HS-5 (cell line): Measurements from ENCODE around the gene MFAP4.

ENCODE experiments used
- DNase-seq: peaks from one replicate; pipeline ENCODE4 v3.0.0-alpha.2; 2012; ENCODE audit warnings: low read depth

The MFAP4 gene

GRCh38 chr17:19386974-19387920 is at the start of gene MFAP4:
MFAP4 (minus strand) TSS chr17:19387190; CDS start chr17:19387155, 35 bp downstream.
- DNase-seq: no peak

DNA sequence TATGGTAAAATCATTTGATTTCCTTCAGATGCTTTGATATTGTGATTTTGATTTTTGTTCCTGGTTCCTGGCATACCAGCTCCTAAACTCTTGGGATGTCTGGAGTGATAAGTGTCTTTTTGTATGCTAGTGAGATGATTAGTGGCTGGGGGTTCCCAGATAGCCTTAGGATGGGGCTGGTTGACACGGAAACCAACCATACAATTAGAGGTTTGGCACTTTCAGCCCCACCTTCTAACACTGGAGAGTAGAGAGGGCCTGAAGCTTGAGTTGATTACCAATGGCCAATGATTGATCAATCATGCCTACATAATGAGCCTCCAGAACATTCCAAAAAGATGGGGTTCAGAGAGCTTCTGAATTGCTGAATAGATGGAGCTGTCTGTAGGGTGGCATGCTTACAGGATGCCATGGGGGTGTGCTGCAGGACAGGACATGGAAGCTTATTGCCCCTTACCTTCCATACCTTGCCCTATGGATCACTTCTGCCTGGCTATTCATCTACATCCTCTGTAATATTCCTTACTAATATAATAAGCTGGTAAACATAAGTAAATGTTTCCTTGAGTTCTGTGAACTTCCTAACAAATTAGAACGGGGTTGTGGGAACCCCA is 46.8 kb upstream of the MFAP4 start:
- DNase-seq: no peak

DNA sequence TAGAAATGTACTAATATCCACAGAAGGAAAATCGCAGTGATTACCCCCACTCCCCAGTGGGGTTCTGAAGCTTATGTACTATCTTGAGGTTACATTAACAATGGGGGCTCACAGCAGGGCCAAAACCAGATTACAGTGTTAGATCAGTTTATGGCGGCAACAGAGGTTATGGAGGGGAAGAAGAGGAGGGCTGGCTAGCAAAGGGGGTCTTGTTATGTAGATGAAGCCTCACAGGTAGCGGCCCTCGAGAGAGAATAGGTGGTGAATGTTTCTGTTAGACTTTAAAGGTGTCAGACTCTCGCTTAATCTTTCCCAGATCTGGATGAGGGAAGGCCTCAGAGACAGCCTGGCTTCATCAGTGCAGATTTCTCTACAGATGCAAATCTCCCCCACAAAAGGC is 46.3 kb upstream of the MFAP4 start:
- DNase-seq: no peak

GRCh38 chr17:19431691-19432090 is 44.7 kb upstream of the MFAP4 start:
- DNase-seq: no peak

DNA sequence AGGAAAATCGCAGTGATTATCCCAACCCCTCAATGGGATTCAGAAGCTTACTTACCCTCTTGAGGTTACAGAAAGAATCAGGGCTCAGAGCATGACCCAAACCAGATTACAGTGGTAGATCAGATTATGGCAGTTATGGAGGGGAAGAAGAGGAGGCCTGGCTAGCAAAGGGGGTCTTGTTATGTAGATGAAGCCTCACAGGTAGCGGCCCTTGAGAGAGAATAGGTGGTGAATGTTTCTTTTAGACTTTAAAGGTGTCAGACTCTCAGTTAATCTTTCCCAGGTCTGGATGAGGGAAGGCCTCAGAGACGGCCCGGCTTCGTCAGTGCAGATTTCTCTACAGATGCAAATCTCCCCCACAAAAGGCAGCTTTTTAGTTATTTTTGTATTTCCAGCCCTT is 39.6 kb upstream of the MFAP4 start:
- no peak for DNase-seq

GRCh38 chr17:19424934-19425868 is 38.2 kb upstream of the MFAP4 start:
- DNase-seq: no peak

GRCh38 chr17:19421926-19422325 is 34.9 kb upstream of the MFAP4 start:
- no peak for DNase-seq

GRCh38 chr17:19421219-19421618 is 34.2 kb upstream of the MFAP4 start:
- no peak for DNase-seq

GRCh38 chr17:19418251-19418992 is 31.4 kb upstream of the MFAP4 start:
- DNase-seq: no peak

GRCh38 chr17:19417611-19418010 is 30.6 kb upstream of the MFAP4 start:
- DNase-seq: no peak

DNA sequence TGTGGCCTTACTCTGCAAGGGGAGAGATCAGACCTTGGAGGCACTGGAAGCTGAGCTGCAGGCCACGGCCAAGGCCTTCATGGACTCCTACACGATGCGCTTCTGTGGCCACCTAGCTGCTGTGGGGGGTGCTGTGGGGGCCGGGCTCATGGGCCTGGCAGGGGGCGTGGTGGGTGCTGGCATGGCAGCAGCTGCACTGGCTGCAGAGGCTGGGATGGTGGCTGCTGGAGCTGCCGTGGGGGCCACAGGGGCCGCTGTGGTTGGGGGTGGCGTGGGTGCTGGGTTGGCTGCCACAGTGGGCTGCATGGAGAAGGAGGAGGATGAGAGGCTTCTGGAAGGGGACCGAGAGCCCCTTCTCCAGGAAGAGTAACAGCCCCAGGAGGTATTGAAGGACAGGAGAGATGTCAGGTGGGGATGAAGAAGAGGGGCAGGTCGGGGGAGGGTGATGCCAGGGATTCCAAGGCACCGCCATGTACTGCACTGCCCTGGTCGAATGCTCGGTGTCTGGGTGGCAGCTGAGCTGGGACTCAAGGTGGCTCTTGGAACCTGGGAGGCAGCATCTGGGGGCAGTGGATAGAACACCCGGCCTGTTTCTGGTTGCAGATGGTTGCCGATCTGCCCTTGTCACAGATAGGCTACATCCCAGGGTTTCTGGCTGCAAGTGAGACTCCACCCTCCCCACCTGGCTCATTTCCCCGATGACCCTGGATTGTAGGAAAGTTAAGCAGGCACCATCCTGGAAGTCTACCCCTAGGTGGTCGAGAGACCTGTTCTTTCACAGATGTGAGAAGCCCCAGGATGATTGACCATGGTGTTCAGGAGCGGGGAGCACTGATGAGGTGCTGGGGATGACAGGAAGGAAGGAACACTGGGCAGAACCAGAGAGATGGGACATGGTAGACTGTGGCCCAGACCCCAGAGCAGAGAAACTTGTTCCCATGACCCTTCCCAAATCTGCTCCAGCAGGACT is 29.1 kb upstream of the MFAP4 start:
- no peak for DNase-seq

GRCh38 chr17:19415311-19415710 is 28.3 kb upstream of the MFAP4 start:
- DNase-seq: no peak

GRCh38 chr17:19414396-19415280 is 27.6 kb upstream of the MFAP4 start:
- DNase-seq: no peak

GRCh38 chr17:19413761-19414160 is 26.8 kb upstream of the MFAP4 start:
- DNase-seq: no peak

DNA sequence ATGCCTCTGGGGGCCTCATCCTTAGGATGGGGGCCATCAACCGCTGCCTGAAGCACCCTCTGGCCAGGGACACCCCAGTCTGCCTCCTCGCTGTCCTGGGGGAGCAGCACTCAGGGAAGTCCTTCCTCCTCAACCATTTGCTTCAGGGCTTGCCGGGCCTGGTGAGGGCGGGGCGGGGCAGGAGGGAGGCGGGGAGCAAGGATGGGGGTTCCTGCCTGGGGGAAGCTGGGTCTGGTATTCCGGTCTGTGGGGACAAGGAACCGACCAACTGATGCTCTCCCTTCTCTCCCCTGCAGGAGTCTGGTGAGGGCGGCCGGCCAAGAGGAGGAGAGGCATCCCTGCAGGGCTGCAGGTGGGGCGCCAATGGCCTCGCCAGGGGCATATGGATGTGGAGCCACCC is 26.0 kb upstream of the MFAP4 start:
- DNase-seq: no peak

- no peak for DNase-seq
Measured at GRCh38 chr17:19412510-19412909, 25.5 kb upstream of the MFAP4 start.

GRCh38 chr17:19411631-19412030 is 24.6 kb upstream of the MFAP4 start:
- DNase-seq: no peak

DNA sequence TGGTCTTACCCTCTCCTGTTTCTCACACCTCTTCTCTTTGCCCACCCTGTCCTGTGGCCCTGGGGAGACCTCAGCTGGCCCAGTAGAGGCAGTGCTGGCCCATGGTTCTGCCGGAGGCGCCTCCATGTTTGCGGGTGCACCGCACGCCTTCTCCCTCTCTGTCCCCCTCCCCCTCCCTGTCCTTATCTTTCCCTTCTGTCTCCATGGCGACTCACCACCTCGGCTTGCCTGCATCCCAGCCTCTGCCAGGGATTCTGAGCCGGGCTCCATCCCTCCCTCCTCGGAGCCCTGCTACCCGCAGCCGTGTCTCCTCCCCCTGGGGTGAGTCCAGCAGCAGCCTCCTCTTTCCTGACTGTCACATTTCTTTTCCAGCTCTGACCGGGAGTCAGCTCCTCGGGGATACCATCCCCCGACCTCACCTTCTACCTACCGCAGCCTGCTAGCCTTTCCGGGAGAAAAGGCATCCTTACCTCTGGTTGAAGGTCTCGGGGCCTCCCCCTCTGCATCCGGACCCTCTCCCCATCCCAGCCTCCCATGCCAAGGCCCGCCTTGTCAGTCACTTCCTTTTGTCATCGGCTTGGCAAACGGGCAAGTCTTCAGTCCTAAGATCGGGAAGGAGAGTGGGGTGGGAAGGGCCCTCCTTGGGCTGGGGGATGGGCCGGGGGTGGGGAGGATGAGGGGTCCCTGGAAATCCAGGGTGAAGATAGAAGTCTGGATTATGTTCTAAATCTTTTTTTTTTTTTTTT is 24.1 kb upstream of the MFAP4 start, which contains the start of gene RNF112:
TSS of gene RNF112 (plus strand) at position 358 of the 746 bp plus-strand sequence. CDS start at position 535, 177 bp downstream.
- no peak for DNase-seq
